Activated naive CD4-positive, alpha-beta T cell treated with anti-CD3 and anti-CD28 coated beads, Interleukin-2, amount 50 U/mL, for 24 hours (primary cell): ENCODE data around the gene PARP16.

ENCODE experiments used
- H3K27ac Mint-ChIP-seq: one replicate; pipeline ENCODE4 v1.8.0; 2021; ENCODE audit warnings: mild to moderate bottlenecking, mixed read lengths
- H3K27me3 Mint-ChIP-seq: one replicate; pipeline ENCODE4 v1.8.0; 2021; ENCODE audit warnings: mixed read lengths
- H3K36me3 Mint-ChIP-seq: one replicate; pipeline ENCODE4 v1.8.0; 2021; ENCODE audit warnings: mixed read lengths
- H3K4me1 Mint-ChIP-seq: one replicate; pipeline ENCODE4 v1.8.0; 2021; ENCODE audit warnings: mixed read lengths
- H3K4me3 Mint-ChIP-seq: one replicate; pipeline ENCODE4 v1.8.0; 2021; ENCODE audit warnings: mild to moderate bottlenecking, mixed read lengths
- H3K9me3 Mint-ChIP-seq: one replicate; pipeline ENCODE4 v1.8.0; 2021; ENCODE audit warnings: mixed read lengths

Gene PARP16

GRCh38 chr15:65286704-65287519 is at the start of gene PARP16:
Gene PARP16, minus strand, starts transcription at chr15:65286883. Its CDS starts 457 bp downstream, at chr15:65286426.
- no peaks in the 10 kb centered on the region for H3K9me3 Mint-ChIP-seq
- peak within 1 kb of the TSS; percentile 83 for H3K27ac Mint-ChIP-seq
- H3K4me3 Mint-ChIP-seq = peak within 1 kb of the TSS; percentile 80
- no peaks in the 10 kb centered on the region for H3K27me3 Mint-ChIP-seq
- no peaks in the 10 kb centered on the region for H3K36me3 Mint-ChIP-seq
- H3K4me1 Mint-ChIP-seq = peaks cover 33% of the 10 kb centered on the region

- Mint-ChIP-seq H3K9me3 (no peaks in the 10 kb centered on the region), H3K36me3 (no peaks in the 10 kb centered on the region), H3K4me1 (no peaks in the 10 kb centered on the region), H3K27ac (no peak overlapping the region), H3K4me3 (no peak overlapping the region), H3K27me3 (no peaks in the 10 kb centered on the region)
Observed at GRCh38 chr15:65335278-65336055, 48.8 kb upstream of the PARP16 start.

- H3K27me3 Mint-ChIP-seq = no peaks in the 10 kb centered on the region
- H3K27ac Mint-ChIP-seq = no peak overlapping the region
- no peaks in the 10 kb centered on the region for H3K36me3 Mint-ChIP-seq
- H3K4me3 Mint-ChIP-seq = no peak overlapping the region
- no peaks in the 10 kb centered on the region for H3K9me3 Mint-ChIP-seq
- H3K4me1 Mint-ChIP-seq = no peaks in the 10 kb centered on the region
Observed at GRCh38 chr15:65334586-65335231, 48.0 kb upstream of the PARP16 start.

GRCh38 chr15:65333856-65334255 is 47.2 kb upstream of the PARP16 start:
- H3K27me3 Mint-ChIP-seq = no peaks in the 10 kb centered on the region
- no peak overlapping the region for H3K27ac Mint-ChIP-seq
- no peaks in the 10 kb centered on the region for H3K36me3 Mint-ChIP-seq
- no peaks in the 10 kb centered on the region for H3K4me1 Mint-ChIP-seq
- no peaks in the 10 kb centered on the region for H3K9me3 Mint-ChIP-seq
- no peak overlapping the region for H3K4me3 Mint-ChIP-seq

- Mint-ChIP-seq H3K27ac (no peak overlapping the region), H3K27me3 (no peaks in the 10 kb centered on the region), H3K4me1 (no peaks in the 10 kb centered on the region)
Observed at GRCh38 chr15:65333148-65333820, 46.6 kb upstream of the PARP16 start.

GRCh38 chr15:65332391-65333147 is 45.9 kb upstream of the PARP16 start:
- H3K36me3 Mint-ChIP-seq = no peaks in the 10 kb centered on the region
- H3K4me3 Mint-ChIP-seq = no peak overlapping the region
- H3K27ac Mint-ChIP-seq = no peak overlapping the region
- no peaks in the 10 kb centered on the region for H3K4me1 Mint-ChIP-seq
- no peaks in the 10 kb centered on the region for H3K27me3 Mint-ChIP-seq
- H3K9me3 Mint-ChIP-seq = no peaks in the 10 kb centered on the region

More at GRCh38 chr15:65333148-65333820, 46.6 kb upstream of the PARP16 start:
- Mint-ChIP-seq H3K9me3 (no peaks in the 10 kb centered on the region), H3K36me3 (no peaks in the 10 kb centered on the region), H3K4me3 (no peak overlapping the region)

GRCh38 chr15:65331811-65332210 is 45.1 kb upstream of the PARP16 start:
- no peaks in the 10 kb centered on the region for H3K27me3 Mint-ChIP-seq
- no peak overlapping the region for H3K27ac Mint-ChIP-seq
- no peak overlapping the region for H3K4me3 Mint-ChIP-seq
- no peaks in the 10 kb centered on the region for H3K4me1 Mint-ChIP-seq
- H3K36me3 Mint-ChIP-seq = no peaks in the 10 kb centered on the region
- H3K9me3 Mint-ChIP-seq = no peaks in the 10 kb centered on the region

GRCh38 chr15:65330934-65331645 is 44.4 kb upstream of the PARP16 start:
- H3K9me3 Mint-ChIP-seq = no peaks in the 10 kb centered on the region
- H3K27me3 Mint-ChIP-seq = no peaks in the 10 kb centered on the region
- H3K4me1 Mint-ChIP-seq = no peaks in the 10 kb centered on the region
- no peak overlapping the region for H3K4me3 Mint-ChIP-seq
- H3K27ac Mint-ChIP-seq = no peak overlapping the region
- no peaks in the 10 kb centered on the region for H3K36me3 Mint-ChIP-seq

GRCh38 chr15:65329984-65330735 is 43.5 kb upstream of the PARP16 start:
- Mint-ChIP-seq H3K9me3 (no peaks in the 10 kb centered on the region), H3K27ac (no peak overlapping the region), H3K4me3 (no peak overlapping the region), H3K36me3 (no peaks in the 10 kb centered on the region), H3K4me1 (no peaks in the 10 kb centered on the region), H3K27me3 (no peaks in the 10 kb centered on the region)

GRCh38 chr15:65329288-65329983 is 42.8 kb upstream of the PARP16 start:
- H3K27me3 Mint-ChIP-seq = no peaks in the 10 kb centered on the region
- no peaks in the 10 kb centered on the region for H3K9me3 Mint-ChIP-seq
- H3K4me3 Mint-ChIP-seq = no peak overlapping the region
- no peaks in the 10 kb centered on the region for H3K4me1 Mint-ChIP-seq
- no peaks in the 10 kb centered on the region for H3K36me3 Mint-ChIP-seq
- no peak overlapping the region for H3K27ac Mint-ChIP-seq

- H3K4me3 Mint-ChIP-seq = no peak overlapping the region
- no peak overlapping the region for H3K27ac Mint-ChIP-seq
- no peaks in the 10 kb centered on the region for H3K4me1 Mint-ChIP-seq
- no peaks in the 10 kb centered on the region for H3K27me3 Mint-ChIP-seq
- H3K9me3 Mint-ChIP-seq = no peaks in the 10 kb centered on the region
- no peaks in the 10 kb centered on the region for H3K36me3 Mint-ChIP-seq
Observed at GRCh38 chr15:65328506-65329287, 42.0 kb upstream of the PARP16 start.

GRCh38 chr15:65327651-65328393 is 41.1 kb upstream of the PARP16 start:
- no peaks in the 10 kb centered on the region for H3K9me3 Mint-ChIP-seq
- H3K27me3 Mint-ChIP-seq = no peaks in the 10 kb centered on the region
- no peak overlapping the region for H3K4me3 Mint-ChIP-seq
- no peaks in the 10 kb centered on the region for H3K36me3 Mint-ChIP-seq
- H3K4me1 Mint-ChIP-seq = no peaks in the 10 kb centered on the region
- H3K27ac Mint-ChIP-seq = no peak overlapping the region
